NCI-H2081 (cell line): ENCODE measurements around the gene BABAM2.

Experiments
- DNase-seq, 2 experiments: peaks; one replicate each; lab custom pipeline; 2025; lab: John Stamatoyannopoulos, UW

Gene BABAM2

DNA sequence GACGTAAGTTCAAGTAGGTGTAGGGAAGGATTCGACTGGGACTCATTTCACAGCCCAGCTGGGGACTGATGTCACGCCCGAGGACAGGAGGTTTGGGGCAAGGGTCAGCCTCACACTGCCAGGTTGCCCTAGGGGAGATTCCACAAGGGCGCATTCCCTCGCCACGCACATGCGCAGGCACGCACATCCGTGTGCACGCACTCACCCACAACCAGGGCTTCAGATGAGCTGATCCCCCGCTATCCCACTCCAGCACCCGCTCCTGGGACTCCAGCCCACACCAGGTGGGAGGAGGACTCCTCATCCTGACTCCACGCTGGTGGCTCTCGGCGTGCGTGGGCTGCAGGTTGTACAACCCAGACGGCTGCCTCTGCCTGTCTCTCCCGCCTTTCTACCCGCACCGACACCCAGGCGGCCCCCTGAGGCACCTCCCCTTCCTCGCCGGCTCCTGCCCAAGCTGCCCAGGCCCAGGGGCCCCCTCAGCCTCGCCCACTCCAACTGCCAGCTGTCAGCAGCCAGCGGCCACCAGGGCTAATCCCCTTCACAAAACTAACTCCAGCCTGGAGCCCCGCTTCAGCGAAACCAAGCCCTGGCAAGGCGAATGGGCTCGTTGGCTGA is 454.3 kb downstream of the BABAM2 start:
- no peak for DNase-seq

DNA sequence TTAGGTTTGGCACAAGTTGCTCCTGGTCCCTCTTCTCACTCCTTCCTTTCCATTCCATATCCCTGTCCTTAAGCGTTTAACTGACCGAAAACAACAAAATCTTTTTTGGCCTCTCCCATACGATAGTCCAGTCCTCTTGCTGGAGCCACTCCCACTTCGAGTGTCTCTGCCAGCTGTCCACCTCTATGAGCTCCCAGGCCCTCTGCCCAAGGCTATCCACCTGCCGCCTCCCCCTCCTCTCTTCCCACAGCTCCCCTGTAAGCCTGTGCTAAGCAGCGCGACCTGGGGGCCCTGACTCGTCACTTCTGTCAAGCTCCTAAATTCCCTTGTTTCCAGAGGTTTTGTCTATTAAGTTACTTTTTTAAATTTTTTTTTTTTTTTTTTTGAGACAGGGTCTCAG is 455.1 kb downstream of the BABAM2 start:
- DNase-seq = no peak

- no peak for DNase-seq
These were observed 456.1 kb downstream of the BABAM2 start for GRCh38 chr2:28346587-28346986.

GRCh38 chr2:28347193-28347592 is 456.7 kb downstream of the BABAM2 start:
- no peak for DNase-seq

DNA sequence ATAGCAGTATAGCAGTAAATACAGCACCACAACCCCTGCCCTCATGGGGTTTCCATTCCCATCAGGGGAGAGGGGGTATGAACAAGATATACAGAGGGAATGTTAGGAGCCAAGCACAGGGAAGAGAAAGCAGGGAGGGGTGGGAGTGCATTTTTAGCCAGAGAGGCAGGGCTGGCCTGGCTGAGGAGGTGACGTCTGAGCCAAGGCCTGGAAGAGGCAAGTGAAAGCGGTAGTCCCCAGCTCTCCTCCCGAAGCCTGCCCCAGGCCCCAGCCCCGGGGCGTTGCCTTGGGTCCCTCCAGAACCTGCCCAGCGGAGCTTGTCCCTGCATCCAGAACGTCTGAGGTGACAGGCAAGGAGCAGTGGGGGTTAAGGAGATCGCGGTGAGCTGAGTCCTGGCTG is 457.1 kb downstream of the BABAM2 start:
- no peak for DNase-seq

DNA sequence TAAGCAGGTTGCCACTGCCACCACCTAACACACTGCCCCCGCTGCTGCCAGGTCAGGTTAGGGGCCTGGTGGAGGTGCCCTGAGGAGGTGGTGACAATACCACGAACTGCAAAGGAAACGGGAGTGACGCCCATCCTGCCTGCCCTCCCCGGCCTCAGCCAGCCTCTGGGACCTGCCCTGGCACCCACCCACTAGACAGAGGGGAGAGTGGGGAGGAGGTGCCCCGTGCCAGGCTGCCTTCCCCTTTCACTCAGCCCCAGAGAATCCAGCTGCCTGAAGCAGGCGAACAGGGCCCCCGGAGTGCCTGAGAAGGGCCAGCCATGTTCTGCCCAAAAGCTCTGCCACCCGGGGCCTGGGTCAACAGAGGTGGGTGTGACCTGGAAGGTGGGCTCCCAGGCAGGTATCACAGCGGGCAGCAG is 457.6 kb downstream of the BABAM2 start:
- DNase-seq = no peak

- no peak for DNase-seq
These were observed 458.4 kb downstream of the BABAM2 start for GRCh38 chr2:28348921-28349320.

- no peak for DNase-seq
These were observed 459.1 kb downstream of the BABAM2 start for GRCh38 chr2:28349546-28350165.

- DNase-seq = no peak
These were observed 459.7 kb downstream of the BABAM2 start for GRCh38 chr2:28350196-28350595.

DNA sequence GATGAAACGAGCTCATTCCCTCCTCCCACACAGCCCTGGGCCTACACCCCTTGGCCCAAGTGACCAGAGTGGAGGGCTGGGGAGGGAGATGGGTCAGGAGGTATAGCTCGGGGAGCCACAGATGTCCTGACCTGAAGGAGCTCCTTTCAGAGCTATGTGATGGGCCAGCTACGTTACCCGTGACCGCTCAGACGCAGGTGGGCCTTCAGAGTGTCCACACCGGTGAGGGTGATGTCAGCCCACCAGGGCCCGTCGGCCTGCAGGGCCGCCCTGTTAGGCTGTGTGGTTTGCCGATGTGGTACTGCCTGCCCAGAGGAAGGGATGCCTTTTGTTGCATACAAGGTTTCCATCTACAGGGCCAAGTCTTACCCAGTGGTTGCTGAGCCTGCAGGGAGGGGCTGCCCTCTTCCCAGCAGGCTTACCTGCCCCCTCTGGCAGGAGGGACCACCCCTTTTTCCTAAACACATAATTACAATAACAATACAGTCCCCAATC is 460.3 kb downstream of the BABAM2 start:
- DNase-seq = no peak

DNA sequence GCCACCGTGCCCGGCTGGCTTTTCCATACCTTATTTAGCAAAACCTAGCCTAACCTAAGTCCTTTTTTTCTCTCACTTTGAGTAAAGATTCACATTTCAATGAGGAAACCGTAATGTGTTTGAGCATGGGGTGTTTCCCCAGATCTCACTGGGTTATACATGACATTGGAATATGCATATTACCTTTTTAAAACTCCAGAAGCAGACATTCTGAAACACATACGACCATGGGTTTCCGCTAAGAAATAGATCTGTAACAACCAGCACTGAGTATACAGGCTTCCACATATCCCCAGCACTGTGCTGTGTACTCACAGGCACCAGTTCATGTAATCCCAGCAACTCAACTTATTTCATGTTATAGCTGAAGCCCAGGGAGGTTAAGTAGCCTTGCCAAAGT is 461.1 kb downstream of the BABAM2 start:
- DNase-seq = no peak

- no peak for DNase-seq
These were observed 461.6 kb downstream of the BABAM2 start for GRCh38 chr2:28352104-28352503.

- DNase-seq = no peak
These were observed 462.2 kb downstream of the BABAM2 start for GRCh38 chr2:28352610-28353195.

- DNase-seq = no peak
These were observed 464.5 kb downstream of the BABAM2 start for GRCh38 chr2:28354920-28355520.

GRCh38 chr2:28355521-28356094 is 465.1 kb downstream of the BABAM2 start:
- DNase-seq = no peak

- DNase-seq = peak; percentile 21 to 31
These were observed 465.8 kb downstream of the BABAM2 start for GRCh38 chr2:28356095-28356911.

GRCh38 chr2:28357055-28357454 is 466.5 kb downstream of the BABAM2 start:
- no peak for DNase-seq

DNA sequence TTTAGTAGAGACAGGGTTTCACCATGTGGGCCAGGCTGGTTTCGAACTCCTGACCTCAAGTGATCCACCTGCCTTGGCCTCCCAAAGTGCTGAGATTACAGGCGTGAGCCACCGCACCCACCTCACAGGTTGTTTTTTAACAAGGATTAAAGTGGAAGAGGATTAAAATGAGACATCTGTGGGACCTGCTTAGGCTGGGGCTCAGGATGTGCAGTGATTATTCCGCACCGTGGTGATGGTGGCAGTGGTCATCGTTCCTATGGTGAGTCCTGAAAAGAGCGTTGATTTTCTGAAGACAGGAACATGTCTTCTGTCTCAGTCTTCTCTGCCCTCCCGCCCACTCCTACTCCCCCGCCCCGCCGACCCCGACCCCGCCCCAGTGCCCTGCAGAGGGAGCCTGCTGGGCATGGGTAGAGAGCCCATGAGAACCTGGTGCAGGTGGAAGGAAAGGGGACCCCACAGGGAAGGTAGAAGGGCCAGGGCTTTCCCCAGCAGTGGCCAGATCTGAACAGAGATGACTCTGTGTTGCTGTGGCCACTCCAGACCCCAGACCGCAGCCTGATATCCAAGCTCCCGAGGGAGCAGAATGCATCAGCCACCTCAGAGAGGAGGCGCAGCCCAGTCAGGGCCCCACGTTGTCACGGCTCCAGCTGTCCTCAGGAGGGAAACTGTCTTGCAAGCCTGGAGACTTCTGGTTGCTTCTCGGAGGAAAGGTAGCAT is 467.6 kb downstream of the BABAM2 start:
- DNase-seq = no peak

- DNase-seq = no peak
These were observed 468.2 kb downstream of the BABAM2 start for GRCh38 chr2:28358668-28359201.

GRCh38 chr2:28359222-28360057 is 468.9 kb downstream of the BABAM2 start:
- no peak for DNase-seq
